Measurements from ENCODE around the gene STAT1.

Gene STAT1

GRCh38 chr2:190943706-190944105 lies 70.3 kb downstream of the STAT1 start:
- H2AFZ ChIP-seq (ENCODE audit: low read depth, low read length), result no peak overlapping the region
- H3K4me3 ChIP-seq (ENCODE audit: low read length), result no peak overlapping the region
- H3K36me3 ChIP-seq (ENCODE audit: insufficient read depth, low read length), result no peaks in the 10 kb centered on the region
- no peaks in the 10 kb centered on the region for H3K27me3 ChIP-seq (ENCODE audit: insufficient read depth, low read length)
- H3K4me1 ChIP-seq (ENCODE audit: insufficient read depth, low read length), result no peaks in the 10 kb centered on the region
- no peaks in the 10 kb centered on the region for H3K9me3 ChIP-seq (ENCODE audit: low read length)

- Histone ChIP-seq H3K36me3 (ENCODE audit: insufficient read depth, low read length) (no peaks in the 10 kb centered on the region), H3K27me3 (ENCODE audit: insufficient read depth, low read length) (no peaks in the 10 kb centered on the region), H2AFZ (ENCODE audit: low read depth, low read length) (no peak overlapping the region), H3K9me3 (ENCODE audit: low read length) (no peaks in the 10 kb centered on the region), H3K4me1 (ENCODE audit: insufficient read depth, low read length) (no peaks in the 10 kb centered on the region), H3K4me3 (ENCODE audit: low read length) (no peak overlapping the region)
Observed at GRCh38 chr2:190942697-190943096, 71.3 kb downstream of the STAT1 start.

GRCh38 chr2:190941571-190941970 lies 72.4 kb downstream of the STAT1 start:
- no peak overlapping the region for H2AFZ ChIP-seq (ENCODE audit: low read depth, low read length)
- H3K4me1 ChIP-seq (ENCODE audit: insufficient read depth, low read length), result no peaks in the 10 kb centered on the region
- no peak overlapping the region for H3K4me3 ChIP-seq (ENCODE audit: low read length)
- H3K36me3 ChIP-seq (ENCODE audit: insufficient read depth, low read length), result no peaks in the 10 kb centered on the region
- no peaks in the 10 kb centered on the region for H3K9me3 ChIP-seq (ENCODE audit: low read length)
- no peaks in the 10 kb centered on the region for H3K27me3 ChIP-seq (ENCODE audit: insufficient read depth, low read length)

GRCh38 chr2:190940454-190940853 lies 73.5 kb downstream of the STAT1 start:
- H3K9me3 ChIP-seq (ENCODE audit: low read length), result no peaks in the 10 kb centered on the region
- no peaks in the 10 kb centered on the region for H3K27me3 ChIP-seq (ENCODE audit: insufficient read depth, low read length)
- H3K4me3 ChIP-seq (ENCODE audit: low read length), result no peak overlapping the region
- H3K4me1 ChIP-seq (ENCODE audit: insufficient read depth, low read length), result no peaks in the 10 kb centered on the region
- H3K36me3 ChIP-seq (ENCODE audit: insufficient read depth, low read length), result peaks cover 2% of the 10 kb centered on the region
- H2AFZ ChIP-seq (ENCODE audit: low read depth, low read length), result no peak overlapping the region

GRCh38 chr2:190938771-190939335 lies 75.1 kb downstream of the STAT1 start:
- no peaks in the 10 kb centered on the region for H3K9me3 ChIP-seq (ENCODE audit: low read length)
- no peak overlapping the region for H2AFZ ChIP-seq (ENCODE audit: low read depth, low read length)
- no peaks in the 10 kb centered on the region for H3K27me3 ChIP-seq (ENCODE audit: insufficient read depth, low read length)
- no peaks in the 10 kb centered on the region for H3K4me1 ChIP-seq (ENCODE audit: insufficient read depth, low read length)
- H3K36me3 ChIP-seq (ENCODE audit: insufficient read depth, low read length), result peaks cover 2% of the 10 kb centered on the region
- no peak overlapping the region for H3K4me3 ChIP-seq (ENCODE audit: low read length)

- H3K36me3 ChIP-seq (ENCODE audit: insufficient read depth, low read length), result peaks cover 4% of the 10 kb centered on the region
- H3K4me3 ChIP-seq (ENCODE audit: low read length), result no peak overlapping the region
- H3K27me3 ChIP-seq (ENCODE audit: insufficient read depth, low read length), result no peaks in the 10 kb centered on the region
- no peak overlapping the region for H2AFZ ChIP-seq (ENCODE audit: low read depth, low read length)
- H3K4me1 ChIP-seq (ENCODE audit: insufficient read depth, low read length), result no peaks in the 10 kb centered on the region
- H3K9me3 ChIP-seq (ENCODE audit: low read length), result no peaks in the 10 kb centered on the region
Observed at GRCh38 chr2:190935054-190935453, 78.9 kb downstream of the STAT1 start.

GRCh38 chr2:190933361-190933760 lies 80.6 kb downstream of the STAT1 start:
- Histone ChIP-seq H3K4me1 (ENCODE audit: insufficient read depth, low read length) (no peaks in the 10 kb centered on the region), H3K4me3 (ENCODE audit: low read length) (no peak overlapping the region), H3K27me3 (ENCODE audit: insufficient read depth, low read length) (no peaks in the 10 kb centered on the region), H2AFZ (ENCODE audit: low read depth, low read length) (no peak overlapping the region), H3K9me3 (ENCODE audit: low read length) (no peaks in the 10 kb centered on the region), H3K36me3 (ENCODE audit: insufficient read depth, low read length) (peaks cover 4% of the 10 kb centered on the region)

- H3K4me1 ChIP-seq (ENCODE audit: insufficient read depth, low read length), result no peaks in the 10 kb centered on the region
Observed at GRCh38 chr2:190932514-190932913, 81.5 kb downstream of the STAT1 start.

GRCh38 chr2:190930411-190930810 lies 83.6 kb downstream of the STAT1 start:
- no peaks in the 10 kb centered on the region for H3K4me1 ChIP-seq (ENCODE audit: insufficient read depth, low read length)
- H3K4me3 ChIP-seq (ENCODE audit: low read length), result no peak overlapping the region
- H3K9me3 ChIP-seq (ENCODE audit: low read length), result no peaks in the 10 kb centered on the region
- H3K27me3 ChIP-seq (ENCODE audit: insufficient read depth, low read length), result no peaks in the 10 kb centered on the region
- no peak overlapping the region for H2AFZ ChIP-seq (ENCODE audit: low read depth, low read length)
- peaks cover 5% of the 10 kb centered on the region for H3K36me3 ChIP-seq (ENCODE audit: insufficient read depth, low read length)

More at GRCh38 chr2:190932514-190932913, 81.5 kb downstream of the STAT1 start:
- Histone ChIP-seq H3K4me3 (ENCODE audit: low read length) (no peak overlapping the region), H3K36me3 (ENCODE audit: insufficient read depth, low read length) (peaks cover 7% of the 10 kb centered on the region), H3K9me3 (ENCODE audit: low read length) (no peaks in the 10 kb centered on the region), H3K27me3 (ENCODE audit: insufficient read depth, low read length) (no peaks in the 10 kb centered on the region), H2AFZ (ENCODE audit: low read depth, low read length) (no peak overlapping the region)

GRCh38 chr2:190929919-190930318 lies 84.1 kb downstream of the STAT1 start:
- Histone ChIP-seq H3K4me3 (ENCODE audit: low read length) (no peak overlapping the region), H3K27me3 (ENCODE audit: insufficient read depth, low read length) (no peaks in the 10 kb centered on the region), H3K9me3 (ENCODE audit: low read length) (no peaks in the 10 kb centered on the region), H2AFZ (ENCODE audit: low read depth, low read length) (no peak overlapping the region), H3K4me1 (ENCODE audit: insufficient read depth, low read length) (no peaks in the 10 kb centered on the region), H3K36me3 (ENCODE audit: insufficient read depth, low read length) (peaks cover 5% of the 10 kb centered on the region)

GRCh38 chr2:190927301-190927700 lies 86.7 kb downstream of the STAT1 start:
- no peak overlapping the region for H2AFZ ChIP-seq (ENCODE audit: low read depth, low read length)
- H3K9me3 ChIP-seq (ENCODE audit: low read length), result no peaks in the 10 kb centered on the region
- H3K4me3 ChIP-seq (ENCODE audit: low read length), result no peak overlapping the region
- no peaks in the 10 kb centered on the region for H3K27me3 ChIP-seq (ENCODE audit: insufficient read depth, low read length)
- peaks cover 19% of the 10 kb centered on the region for H3K36me3 ChIP-seq (ENCODE audit: insufficient read depth, low read length)
- no peaks in the 10 kb centered on the region for H3K4me1 ChIP-seq (ENCODE audit: insufficient read depth, low read length)

GRCh38 chr2:190922376-190922775 lies 91.6 kb downstream of the STAT1 start:
- H3K36me3 ChIP-seq (ENCODE audit: insufficient read depth, low read length), result peaks cover 28% of the 10 kb centered on the region

GRCh38 chr2:190920085-190920484 lies 93.9 kb downstream of the STAT1 start:
- H3K9me3 ChIP-seq (ENCODE audit: low read length), result no peaks in the 10 kb centered on the region
- no peak overlapping the region for H2AFZ ChIP-seq (ENCODE audit: low read depth, low read length)
- no peak overlapping the region for H3K4me3 ChIP-seq (ENCODE audit: low read length)
- H3K4me1 ChIP-seq (ENCODE audit: insufficient read depth, low read length), result no peaks in the 10 kb centered on the region
- peaks cover 30% of the 10 kb centered on the region for H3K36me3 ChIP-seq (ENCODE audit: insufficient read depth, low read length)
- H3K27me3 ChIP-seq (ENCODE audit: insufficient read depth, low read length), result no peaks in the 10 kb centered on the region

More at GRCh38 chr2:190922376-190922775, 91.6 kb downstream of the STAT1 start:
- Histone ChIP-seq H2AFZ (ENCODE audit: low read depth, low read length) (no peak overlapping the region), H3K4me3 (ENCODE audit: low read length) (no peak overlapping the region), H3K4me1 (ENCODE audit: insufficient read depth, low read length) (no peaks in the 10 kb centered on the region), H3K27me3 (ENCODE audit: insufficient read depth, low read length) (no peaks in the 10 kb centered on the region), H3K9me3 (ENCODE audit: low read length) (no peaks in the 10 kb centered on the region)
